ACC112 (cell line): ENCODE data around the gene LRRC58.

Experiments used
- H2AFZ ChIP-seq: fragments of 200-600 bp; sonication (generic); one replicate; pipeline ENCODE4 v1.6.0; 2017; ENCODE audit warnings: antibody characterized with exemption, low read length; ENCODE audit not compliant: unreplicated experiment
- H3K27ac ChIP-seq: fragments of 200-600 bp; sonication (generic); 2 replicates; pipeline ENCODE4 v1.5.1; 2014; ENCODE audit warnings: low read depth, mild to moderate bottlenecking, antibody characterized with exemption, low read length, moderate library complexity
- H3K27me3 ChIP-seq: fragments of 200-600 bp; sonication (generic); 2 replicates; pipeline ENCODE4 v1.6.1; 2014; ENCODE audit warnings: mild to moderate bottlenecking, antibody characterized with exemption, low read length, moderate library complexity, mixed read lengths; ENCODE audit not compliant: insufficient read depth
- H3K36me3 ChIP-seq: fragments of 200-600 bp; sonication (generic); 2 replicates; pipeline ENCODE4 v1.6.1; 2016; ENCODE audit warnings: mild to moderate bottlenecking, antibody characterized with exemption, low read length, moderate library complexity, mixed read lengths; ENCODE audit not compliant: insufficient read depth
- H3K4me1 ChIP-seq: fragments of 200-600 bp; sonication (generic); one replicate; pipeline ENCODE4 v1.6.1; 2016; ENCODE audit warnings: low read length, mixed read lengths; ENCODE audit not compliant: insufficient read depth, unreplicated experiment, control insufficient read depth
- H3K4me3 ChIP-seq: fragments of 200-600 bp; sonication (generic); 2 replicates; pipeline ENCODE4 v1.5.1; 2014; ENCODE audit warnings: mild to moderate bottlenecking, low read depth, low read length
- H3K79me2 ChIP-seq: fragments of 200-600 bp; sonication (generic); one replicate; pipeline ENCODE4 v1.6.0; 2016; ENCODE audit warnings: low read length; ENCODE audit not compliant: control insufficient read depth, unreplicated experiment, insufficient read depth

The LRRC58 gene

DNA sequence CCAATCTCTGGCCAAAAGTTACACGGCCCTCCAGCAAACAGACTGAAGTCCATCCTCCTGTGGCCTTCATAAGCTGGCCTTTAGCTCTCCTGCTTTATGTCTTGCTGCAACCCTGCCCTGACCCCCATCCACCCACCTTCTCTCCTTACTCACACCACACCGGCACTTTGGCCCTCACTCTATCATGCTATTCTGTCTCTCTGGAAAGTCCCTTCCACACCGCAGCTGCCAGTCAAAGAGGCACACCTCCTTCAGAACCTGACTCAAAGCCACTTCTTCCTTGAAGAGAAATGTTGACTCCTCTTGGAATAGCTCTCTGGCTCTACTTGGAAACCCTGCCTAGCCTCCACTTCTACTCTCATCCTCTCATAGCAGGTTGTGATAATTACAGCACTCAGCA lies 68.6 kb downstream of the LRRC58 start:
- H2AFZ ChIP-seq = no peak overlapping the region
- H3K79me2 ChIP-seq = no peaks in the 10 kb centered on the region
- H3K36me3 ChIP-seq = no peaks in the 10 kb centered on the region
- no peak overlapping the region for H3K27ac ChIP-seq
- H3K4me3 ChIP-seq = no peak overlapping the region
- no peaks in the 10 kb centered on the region for H3K27me3 ChIP-seq
- peaks cover 7% of the 10 kb centered on the region for H3K4me1 ChIP-seq

DNA sequence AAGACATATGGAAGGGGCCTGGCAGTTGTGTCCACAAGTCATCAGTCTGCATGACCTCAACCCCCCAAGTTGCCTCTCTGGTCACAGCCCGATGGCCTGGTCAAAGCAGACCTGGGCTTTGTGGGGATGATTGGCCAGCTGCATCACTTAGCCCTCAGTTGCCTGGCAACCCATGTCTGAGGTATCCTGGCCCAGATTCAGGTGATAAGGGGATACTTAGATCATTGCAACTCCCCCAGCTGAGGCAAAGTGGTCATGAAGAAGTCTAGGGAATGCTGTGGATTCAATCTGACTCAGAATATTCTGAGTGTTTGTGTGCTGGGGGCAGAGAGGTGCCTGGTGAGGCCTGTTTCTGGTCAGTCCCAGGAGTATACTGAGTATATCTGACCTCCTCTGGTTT lies 69.1 kb downstream of the LRRC58 start:
- no peaks in the 10 kb centered on the region for H3K36me3 ChIP-seq
- H3K4me1 ChIP-seq = peaks cover 5% of the 10 kb centered on the region
- no peak overlapping the region for H3K27ac ChIP-seq
- H3K4me3 ChIP-seq = no peak overlapping the region
- H3K79me2 ChIP-seq = no peaks in the 10 kb centered on the region
- no peaks in the 10 kb centered on the region for H3K27me3 ChIP-seq
- H2AFZ ChIP-seq = no peak overlapping the region

DNA sequence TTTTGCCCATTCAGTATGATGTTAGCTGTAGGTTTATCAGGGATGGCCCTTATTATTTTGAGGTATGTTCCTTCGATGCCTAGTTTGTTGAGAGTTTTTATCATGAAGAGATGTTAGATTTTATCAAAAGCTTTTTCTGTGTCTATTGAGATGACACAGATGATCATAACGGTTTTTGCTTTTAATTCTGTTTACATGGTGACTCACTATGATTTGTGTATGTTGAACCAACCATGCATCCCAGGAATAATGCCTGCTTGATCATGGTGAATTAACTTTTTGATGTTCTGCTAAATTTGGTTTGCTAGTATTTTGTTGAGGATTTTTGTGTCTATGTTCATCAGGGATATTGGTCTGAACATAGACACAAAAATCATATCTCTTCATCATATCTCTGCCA lies 72.4 kb downstream of the LRRC58 start:
- H3K4me3 ChIP-seq = no peak overlapping the region

DNA sequence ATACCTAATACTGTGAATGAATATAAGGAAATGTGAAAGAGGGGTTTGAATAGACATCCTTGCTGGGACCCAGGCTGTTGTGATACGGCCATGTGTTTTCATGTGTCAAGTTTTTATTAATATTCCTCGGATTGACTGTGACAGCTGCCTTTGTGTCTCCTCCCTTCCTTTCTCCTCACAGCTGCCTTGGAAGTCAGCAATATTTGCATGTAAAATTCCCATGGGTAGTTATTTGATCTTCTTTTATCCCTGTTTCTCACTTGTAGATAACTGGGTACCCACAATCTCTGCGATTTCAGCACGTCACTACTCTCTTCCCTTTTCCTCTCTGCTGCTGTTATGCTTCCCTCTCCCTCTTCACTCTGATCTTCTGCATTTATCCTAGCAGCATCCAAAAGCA lies 73.5 kb downstream of the LRRC58 start:
- Histone ChIP-seq H3K4me1 (no peaks in the 10 kb centered on the region), H3K27me3 (no peaks in the 10 kb centered on the region), H3K79me2 (no peaks in the 10 kb centered on the region), H3K27ac (no peak overlapping the region), H2AFZ (no peak overlapping the region), H3K36me3 (no peaks in the 10 kb centered on the region), H3K4me3 (no peak overlapping the region)

More for the DNA sequence above, 72.4 kb downstream of the LRRC58 start:
- H3K27me3 ChIP-seq = no peaks in the 10 kb centered on the region
- no peaks in the 10 kb centered on the region for H3K79me2 ChIP-seq
- no peaks in the 10 kb centered on the region for H3K36me3 ChIP-seq
- no peaks in the 10 kb centered on the region for H3K4me1 ChIP-seq
- H2AFZ ChIP-seq = no peak overlapping the region
- no peak overlapping the region for H3K27ac ChIP-seq

DNA sequence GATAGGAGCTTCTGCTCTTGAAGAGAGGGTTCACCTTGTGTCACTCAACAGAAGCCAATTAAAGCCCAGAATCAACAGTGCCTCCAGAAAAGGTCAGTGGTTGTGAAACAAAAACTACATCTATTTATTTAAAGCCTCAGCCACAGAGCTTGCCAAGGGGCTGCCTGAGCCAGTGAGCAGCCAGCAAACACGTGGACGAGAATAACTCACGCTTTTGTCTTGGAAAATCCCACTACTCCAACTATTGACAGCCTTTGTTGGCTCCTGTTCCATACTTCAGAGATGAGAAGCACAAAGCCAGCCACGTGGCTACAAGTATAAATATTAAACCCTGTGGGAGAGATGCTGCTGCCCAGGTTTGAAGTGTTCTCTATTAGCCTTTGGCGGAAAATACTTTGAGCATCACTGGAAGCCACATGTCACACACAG lies 74.4 kb downstream of the LRRC58 start:
- Histone ChIP-seq H3K27ac (no peak overlapping the region), H3K79me2 (no peaks in the 10 kb centered on the region), H3K36me3 (no peaks in the 10 kb centered on the region), H3K27me3 (no peaks in the 10 kb centered on the region), H3K4me3 (no peak overlapping the region), H3K4me1 (no peaks in the 10 kb centered on the region), H2AFZ (no peak overlapping the region)
